Amygdala (tissue), 56 donors: Measurements from ENCODE around the gene CXCL6.

Source experiments
- DNase-seq, 56 donors: peaks; one replicate each; lab custom pipeline; 2025; lab: John Stamatoyannopoulos, UW

Gene CXCL6

DNA sequence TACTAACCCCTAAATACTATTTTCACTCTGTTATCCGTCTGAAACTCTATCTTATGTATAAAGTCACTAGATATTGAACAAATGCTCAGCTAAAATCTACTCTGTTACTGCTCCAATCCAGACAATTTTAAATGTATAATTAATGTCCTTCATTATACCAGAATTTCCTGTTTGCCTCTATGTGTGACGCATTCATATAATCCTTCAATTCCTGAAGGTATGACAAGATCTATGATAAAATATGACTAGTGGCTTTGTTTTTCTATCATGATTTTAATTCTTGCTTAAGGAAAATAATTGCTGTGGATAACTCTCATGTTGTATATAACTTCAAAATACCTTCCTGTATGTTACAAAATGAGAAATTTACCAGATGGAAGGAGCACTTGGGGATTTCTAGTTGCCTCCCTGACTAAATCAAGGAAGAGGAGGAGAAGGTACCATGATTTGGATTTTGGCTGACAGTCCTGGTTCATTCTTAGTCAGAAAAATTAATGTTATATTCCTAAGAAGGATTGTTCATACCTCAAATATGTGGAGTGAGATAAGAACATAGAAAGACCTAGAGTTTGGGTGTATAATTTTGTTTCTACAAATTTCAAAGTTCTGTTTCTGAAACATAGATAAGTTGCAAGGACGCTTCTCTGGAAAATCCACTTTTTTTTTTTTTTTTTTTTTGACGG lies 4.9 kb downstream of the CXCL6 start:
- no peak for DNase-seq

DNA sequence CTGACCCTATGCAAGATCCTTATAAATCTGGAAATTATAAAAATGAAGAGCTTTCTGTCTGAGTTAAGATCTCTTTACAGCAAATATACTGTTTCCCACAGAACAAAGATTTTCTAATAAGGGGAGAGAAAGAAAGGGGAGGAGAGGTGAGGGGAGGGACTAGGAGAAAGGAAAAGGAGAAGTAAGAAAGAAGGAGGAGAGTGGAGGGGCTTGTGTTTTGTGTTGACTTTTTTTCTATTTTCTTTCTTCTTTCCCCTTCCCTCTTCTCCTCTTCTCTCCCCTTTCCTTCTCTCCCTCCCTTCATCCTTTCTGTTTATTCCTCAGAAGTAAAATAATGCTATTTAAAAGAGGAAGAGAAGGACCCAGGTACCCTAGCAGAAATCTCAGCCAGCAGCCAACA lies 6.2 kb downstream of the CXCL6 start:
- DNase-seq: no peak

DNA sequence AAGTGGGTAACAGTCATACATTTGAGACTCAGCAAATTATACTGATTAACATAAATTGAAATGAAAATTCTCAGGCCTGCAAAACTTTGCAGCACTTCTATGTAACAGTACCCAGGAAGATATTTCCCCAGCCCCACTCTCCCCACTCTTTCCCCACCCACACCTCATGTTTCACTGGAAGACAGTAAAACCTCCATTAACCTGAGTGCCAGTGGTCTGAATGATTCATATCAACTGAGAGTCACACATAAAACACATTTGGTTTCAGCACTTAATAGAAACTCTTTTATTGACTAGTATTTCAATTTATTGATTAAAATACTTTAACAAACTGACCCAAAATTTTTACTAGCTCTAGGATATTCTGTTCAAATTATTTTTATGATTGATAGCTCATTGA lies 6.9 kb downstream of the CXCL6 start:
- no peak for DNase-seq

DNA sequence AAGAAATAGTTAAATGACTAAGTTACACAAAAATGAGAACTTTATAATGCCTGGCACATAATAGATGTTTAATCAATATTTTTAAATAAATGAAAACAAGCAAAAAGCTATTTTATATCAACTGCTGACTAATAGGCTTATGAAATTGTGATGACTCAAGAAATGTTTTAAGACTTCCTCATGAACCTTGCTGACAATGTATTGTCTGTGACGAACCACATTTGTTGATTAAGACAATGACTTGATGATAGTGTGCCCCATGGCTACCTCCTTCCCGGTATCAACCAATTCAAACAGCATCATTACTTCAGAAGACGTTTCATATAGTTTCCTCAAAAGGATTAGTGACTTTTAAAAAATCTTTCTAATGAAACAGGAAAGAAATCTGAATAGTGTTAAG lies 7.9 kb downstream of the CXCL6 start:
- no peak for DNase-seq

DNA sequence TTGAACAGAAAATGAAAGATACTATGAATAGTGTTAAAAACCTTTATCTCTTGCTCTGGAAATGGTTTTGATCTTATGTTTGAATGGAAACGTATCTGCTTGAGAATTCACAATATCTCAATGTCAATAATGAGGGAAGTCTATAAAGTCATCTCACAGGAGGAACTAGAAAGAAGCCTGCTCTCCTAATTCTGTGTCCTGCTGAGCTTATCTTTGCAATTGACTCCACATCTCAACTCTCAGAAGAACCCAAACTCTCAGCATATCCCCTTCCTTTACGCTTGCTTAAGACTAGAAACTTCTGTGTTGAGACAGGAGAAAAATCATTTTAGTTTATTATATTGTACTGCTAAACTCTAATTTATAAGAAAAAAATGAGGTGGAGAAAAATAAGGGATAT lies 8.3 kb downstream of the CXCL6 start:
- DNase-seq: no peak

DNA sequence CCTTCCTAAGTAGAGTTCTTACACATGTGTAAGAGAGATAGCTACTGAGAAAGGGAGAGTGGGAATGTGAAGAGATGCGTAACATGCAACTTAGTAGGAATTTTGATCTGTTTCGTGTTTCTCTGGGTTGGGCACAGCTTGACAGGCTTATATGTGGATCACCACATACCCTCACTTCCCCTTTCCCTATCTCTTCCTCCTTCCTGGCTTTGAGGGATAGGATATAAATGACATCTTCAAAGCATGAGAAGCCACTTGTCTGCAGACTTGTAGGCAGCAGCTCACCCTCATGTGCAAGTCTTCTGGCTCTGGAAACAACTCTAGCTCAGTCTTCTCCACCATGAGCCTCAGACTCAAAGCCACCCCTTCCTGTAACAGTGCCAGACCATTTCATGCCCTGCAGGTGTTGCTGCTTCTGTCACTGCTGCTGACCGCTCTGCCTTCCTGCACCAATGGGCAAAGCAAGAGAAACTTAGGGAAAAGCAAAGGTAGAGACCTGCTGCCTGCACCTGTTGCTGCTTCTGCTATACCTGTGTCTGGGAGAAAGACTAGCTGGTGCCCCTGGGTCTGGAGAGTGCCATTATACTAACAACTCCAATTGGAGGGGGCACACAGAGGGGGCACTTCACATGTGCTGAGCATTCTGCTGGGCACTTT lies 11.2 kb downstream of the CXCL6 start:
- DNase-seq: no peak

DNA sequence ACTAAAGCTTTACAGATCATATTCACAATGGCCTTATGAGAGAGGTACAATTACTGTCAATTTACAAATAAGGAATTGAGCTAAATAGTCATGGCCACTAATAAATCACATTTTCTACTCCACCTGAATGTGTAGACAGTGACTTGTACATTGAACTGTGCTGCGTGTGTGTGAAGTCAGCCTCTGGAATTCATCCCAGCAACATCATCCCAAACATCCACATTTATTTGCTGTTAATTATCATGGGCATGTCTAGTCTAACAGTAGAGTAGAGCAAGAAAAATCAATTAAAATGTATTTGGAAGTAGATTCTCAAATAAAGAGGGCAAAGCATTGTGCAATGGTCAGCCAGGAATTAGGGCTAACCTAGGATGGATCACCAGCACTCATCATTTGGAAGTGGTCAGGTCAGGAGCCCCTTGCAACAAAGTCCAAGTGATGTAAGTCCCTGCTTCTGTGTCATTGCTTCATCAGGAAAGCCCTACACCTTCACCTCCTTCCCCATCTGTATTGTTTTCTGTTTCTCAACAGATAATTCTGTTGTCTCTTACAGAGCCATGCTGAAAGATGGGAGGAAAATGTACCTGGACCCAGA lies 11.8 kb downstream of the CXCL6 start:
- DNase-seq: no peak

DNA sequence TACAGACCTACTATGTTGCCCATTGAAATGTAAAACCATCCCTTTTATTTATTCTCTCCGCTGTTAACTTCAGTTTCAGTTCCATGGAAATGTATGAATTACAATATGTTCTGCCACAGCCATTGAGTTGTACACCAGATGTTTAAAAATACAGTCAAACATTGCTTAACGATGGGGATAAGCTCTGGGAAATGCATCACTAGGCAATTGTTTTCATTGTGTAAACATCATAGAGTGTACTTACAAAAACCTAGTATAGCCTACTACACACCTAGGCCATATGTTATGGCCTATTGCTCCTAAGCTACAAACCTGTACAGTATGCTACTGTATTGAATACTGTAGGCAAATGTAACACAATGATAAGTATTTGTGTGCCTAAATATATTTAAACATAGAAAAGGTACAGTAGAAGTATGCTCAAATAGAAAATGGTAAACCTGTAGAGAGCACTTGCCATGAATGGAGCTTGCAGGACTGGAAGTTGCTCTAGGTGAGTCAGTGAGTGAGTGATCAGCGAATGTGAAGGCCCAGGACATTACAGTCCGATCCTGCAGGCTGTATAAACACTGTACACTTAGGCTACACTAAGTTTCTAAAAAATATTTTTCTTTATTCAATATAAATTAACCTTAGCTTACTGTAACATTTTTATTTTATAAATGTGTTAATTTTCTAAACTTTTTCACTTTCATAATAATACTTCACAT lies 13.9 kb downstream of the CXCL6 start:
- no peak for DNase-seq

DNA sequence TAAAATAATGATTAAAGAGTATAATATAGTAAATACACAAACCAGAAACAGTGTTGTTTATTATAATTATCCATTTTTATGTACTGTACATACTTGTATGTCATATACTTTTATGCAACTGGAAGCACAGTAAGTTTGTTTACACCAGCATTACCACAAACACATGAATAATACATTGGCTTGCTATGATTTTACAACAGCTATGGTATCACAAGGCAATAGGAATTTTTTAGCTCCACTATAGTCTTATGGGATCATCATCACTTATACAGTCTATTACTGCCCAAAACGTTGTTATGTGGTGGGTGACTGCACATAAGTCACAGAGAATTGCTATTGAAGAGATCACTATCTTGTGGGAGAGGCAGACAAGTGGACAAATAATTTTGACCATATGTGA lies 14.8 kb downstream of the CXCL6 start:
- DNase-seq: no peak

DNA sequence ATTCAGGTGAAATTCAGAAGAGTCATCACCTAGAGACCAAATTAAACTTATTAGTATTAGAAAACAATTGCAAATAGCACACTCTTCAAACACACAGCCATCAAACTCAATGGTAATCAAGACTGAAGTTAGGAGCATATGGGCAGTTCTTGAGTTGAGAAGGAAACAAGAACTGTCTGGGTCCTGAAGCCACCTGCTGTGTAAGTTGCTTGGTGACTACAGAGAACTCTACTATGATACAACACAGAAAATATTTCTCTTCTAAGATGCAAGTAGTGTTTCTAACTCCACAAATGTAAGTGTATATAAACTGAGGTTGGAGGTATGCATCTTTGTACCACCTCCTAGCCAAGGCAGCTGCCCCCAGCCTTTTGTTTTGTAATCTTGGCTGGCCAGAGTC lies 16.3 kb downstream of the CXCL6 start:
- no peak for DNase-seq

DNA sequence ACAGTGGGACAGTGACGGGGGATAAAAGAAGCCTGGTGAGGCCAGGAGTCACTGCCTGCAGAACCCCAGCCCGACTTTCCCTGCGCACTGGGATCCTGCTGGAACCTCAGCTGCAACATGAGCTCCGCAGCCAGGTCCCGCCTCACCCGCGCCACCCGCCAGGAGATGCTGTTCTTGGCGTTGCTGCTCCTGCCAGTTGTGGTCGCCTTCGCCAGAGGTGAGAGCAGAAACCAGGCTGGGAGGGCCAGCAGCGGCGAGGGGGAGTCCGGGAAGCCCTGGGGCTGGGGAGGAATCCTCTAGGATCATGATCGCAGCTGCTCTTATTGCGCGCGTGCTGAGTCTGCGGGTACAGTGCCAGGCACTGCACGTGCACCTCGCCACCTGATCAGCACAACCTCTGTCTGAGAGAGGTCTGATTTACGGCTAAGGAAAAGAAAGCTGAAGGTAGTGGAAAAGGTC lies 16.8 kb downstream of the CXCL6 start, which contains the start of gene PF4V1:
PF4V1 (plus strand) TSS at position 51 of the 459 bp plus-strand sequence; CDS start at position 118, 67 bp downstream.
- peak in 1 of 56 donors; percentile 0 for DNase-seq

DNA sequence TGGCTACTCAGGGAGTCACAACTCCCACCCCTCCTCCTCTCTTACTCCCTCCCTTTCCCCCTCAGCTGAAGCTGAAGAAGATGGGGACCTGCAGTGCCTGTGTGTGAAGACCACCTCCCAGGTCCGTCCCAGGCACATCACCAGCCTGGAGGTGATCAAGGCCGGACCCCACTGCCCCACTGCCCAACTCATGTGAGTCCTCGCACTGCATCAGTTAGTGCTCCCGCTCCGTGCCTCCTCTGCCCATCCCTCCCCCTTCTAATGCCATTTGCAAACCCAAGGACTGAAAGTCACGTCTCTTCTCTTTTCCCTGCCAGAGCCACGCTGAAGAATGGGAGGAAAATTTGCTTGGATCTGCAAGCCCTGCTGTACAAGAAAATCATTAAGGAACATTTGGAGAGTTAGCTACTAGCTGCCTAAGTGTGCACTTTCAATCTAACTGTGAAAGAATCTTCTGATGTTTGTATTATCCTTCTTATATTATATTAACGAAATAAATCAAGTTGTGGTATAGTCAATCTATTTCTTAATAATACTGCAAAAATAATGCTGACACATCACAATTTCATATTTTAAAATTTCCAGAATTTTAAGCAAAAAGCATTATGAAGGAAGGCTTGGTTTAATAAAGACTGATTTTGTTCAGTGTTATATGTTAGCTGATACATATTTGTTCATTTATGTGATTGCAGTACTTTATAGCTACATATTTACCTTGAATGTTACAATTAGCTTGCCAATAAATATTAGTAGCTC lies 17.4 kb downstream of the CXCL6 start:
- DNase-seq: no peak

DNA sequence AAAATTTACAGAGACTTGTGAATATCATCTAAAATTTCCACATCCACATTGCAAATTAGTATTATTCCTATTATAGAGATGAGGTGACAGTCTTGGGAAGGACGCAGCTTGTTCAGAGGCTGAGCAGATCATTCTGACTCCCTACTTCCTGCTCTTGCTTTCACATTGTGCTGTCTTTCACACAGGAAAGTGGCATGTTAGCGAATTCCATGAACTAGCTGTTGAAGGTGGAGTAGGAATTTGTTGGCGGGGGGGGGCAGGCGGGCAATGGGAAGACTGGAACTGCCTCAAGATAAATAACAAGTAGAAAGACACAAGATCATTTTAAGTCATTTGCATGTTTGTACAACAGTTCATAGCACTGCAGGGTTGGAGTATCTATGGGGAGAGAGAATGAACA lies 18.9 kb downstream of the CXCL6 start:
- DNase-seq: no peak

DNA sequence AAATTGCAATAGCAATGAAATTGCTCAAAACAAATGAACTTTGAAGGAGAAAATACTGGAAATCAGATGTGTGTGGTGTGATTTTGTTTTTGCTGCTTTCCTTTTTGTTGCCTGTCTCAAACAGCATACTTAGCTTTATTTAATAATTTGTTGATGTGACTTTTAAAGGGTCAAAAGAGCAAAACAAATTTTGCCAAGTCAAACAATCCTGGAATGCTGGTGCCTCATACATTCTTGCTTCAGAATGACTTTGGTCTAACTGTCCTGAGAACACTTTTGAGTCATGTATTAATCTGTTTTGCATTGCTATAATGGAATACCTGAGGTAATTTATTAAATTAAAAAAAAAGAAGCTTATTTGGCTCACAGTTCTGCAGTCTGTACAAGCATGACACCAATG lies 20.0 kb downstream of the CXCL6 start:
- DNase-seq: no peak

DNA sequence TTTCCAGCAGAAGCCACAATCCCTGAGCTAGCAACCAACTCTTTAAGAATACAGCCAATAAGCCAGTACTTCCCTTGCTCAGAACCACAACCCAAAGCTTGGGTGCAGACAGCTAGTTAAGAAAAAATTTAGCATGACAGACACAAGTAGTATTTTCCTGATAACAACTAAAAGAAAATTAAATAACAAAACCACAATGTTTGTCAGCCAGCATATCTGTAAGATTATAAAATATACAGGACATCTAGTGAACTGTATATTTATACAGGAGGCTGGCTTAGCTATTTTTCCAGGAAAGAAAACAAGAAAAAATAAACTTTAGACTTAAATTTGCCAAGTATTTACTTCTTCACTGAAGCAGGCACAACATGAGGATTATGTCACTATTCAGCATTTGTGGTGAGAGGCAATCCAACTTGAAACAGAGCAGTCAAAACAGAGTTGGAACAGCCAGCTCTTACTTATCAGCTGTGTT lies 23.2 kb downstream of the CXCL6 start:
- no peak for DNase-seq

DNA sequence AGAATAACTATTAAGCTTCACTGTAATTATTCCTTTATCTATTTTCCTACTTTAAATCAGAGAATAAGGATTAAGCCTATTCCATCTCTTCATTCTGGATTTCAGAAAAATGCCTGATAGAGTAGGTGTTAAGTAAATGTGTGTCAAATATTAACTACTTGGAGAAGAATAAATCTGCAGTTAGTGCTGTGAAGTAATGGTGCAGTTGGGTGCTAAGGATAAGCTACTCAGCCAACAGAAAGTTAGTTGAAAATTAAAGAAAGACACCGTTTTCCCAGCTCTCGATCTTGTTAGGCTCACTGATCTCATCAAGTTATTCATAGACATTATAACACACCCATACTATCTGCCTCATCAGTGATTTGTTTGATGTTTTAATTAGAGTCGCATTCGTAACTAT lies 23.7 kb downstream of the CXCL6 start:
- DNase-seq: no peak

DNA sequence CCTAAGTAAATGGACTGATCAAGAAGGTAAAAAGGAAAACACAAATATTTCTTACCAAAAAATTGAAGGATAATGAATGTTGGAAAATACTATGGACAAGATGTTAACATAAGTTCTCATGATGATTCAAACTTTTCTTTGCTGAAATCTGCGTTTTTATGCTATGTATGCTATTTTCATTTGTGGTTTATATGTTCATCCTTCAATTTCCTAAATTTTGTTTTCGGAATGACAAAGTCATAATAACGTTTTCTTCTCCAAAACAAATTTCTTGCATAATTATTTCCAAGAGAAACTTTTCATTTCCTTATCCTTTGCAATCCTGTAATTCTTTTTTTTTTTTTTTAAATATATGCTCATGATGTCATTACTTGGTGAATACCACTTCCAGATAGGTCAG lies 24.4 kb downstream of the CXCL6 start:
- DNase-seq: no peak

DNA sequence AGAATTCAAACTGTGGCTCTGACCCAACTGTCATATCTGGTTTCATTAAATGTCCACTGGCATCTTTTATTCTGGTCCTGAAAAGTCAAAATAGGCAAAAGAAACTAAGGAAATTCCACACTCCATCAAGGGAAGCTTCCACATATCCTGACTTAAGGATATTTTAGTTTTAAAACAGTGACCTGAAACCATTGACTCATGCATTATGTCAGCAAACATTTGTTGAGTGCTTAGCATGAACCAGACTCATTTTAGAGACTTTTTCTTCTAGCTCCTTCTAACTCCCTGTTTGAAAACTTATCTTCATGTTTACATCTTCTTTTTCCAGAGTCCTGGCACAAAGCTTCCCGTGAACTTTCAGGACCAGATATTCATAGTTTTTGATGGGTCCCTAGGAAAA lies 25.8 kb downstream of the CXCL6 start:
- no peak for DNase-seq

DNA sequence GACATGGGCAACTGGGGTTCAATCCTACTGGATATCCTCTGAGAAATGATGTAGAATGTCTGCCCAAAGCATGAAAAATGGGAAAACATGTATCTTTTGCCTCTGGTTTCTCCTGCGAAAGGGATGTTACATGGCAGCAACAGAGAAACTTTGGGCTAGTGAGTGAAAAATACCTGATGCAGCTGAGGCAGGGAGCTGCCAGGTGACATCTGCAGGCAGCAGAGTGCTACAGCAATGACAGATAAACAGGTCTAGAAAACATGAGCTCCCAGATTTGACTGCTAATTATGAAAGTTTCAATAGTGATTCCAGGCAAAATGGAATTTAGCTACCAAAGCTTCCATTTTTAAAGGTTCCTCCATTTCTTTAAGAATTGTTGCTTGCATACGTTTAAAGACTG lies 27.9 kb downstream of the CXCL6 start:
- no peak for DNase-seq

DNA sequence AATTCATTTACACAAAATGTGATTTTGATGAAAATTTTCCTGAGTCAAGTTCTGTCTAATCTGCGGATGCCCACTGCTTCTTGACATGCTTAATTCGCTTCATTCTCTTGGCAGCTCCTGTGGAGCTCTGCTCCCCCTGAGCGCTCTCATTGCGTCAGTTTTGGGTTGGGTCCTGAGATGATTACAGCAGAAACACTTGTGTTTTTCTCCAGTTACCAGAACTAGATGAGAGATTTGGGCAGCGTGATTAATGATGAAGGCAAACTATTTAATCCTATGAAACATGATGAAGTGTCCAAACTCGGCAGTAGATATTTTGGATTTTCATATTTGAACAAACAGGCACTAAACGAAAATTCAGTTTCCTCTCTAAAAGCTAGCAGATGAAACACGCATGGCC lies 28.5 kb downstream of the CXCL6 start:
- no peak for DNase-seq
